Psoas muscle (tissue), 8 donors: ENCODE data around the gene PIK3CG. TPM values are rescaled to one million over a fixed set of nuclear protein-coding genes. Genes with fewer than 3 reads are reported as not detected.
"Not testable (repeated sequence)": the region's sequence is repeated elsewhere in the genome, so short reads cannot be mapped to it uniquely, and the experiment has no call there.

Experiments
- ATAC-seq, 4 donors: fragments of 200-7000 bp; cut with Tn5 transposase; one replicate each; pipeline ENCODE4 v1.9.1; 2020; ENCODE audit warnings: moderate library complexity in 3 of 4, mild to moderate bottlenecking in 2 of 4
- DNase-seq, 2 donors: peaks; one replicate each; pipeline ENCODE4 v3.0.0-alpha.2; 2020
- H3K27ac ChIP-seq: fragments of 200-600 bp; one replicate; pipeline ENCODE4 v1.8.0; 2022
- H3K27me3 ChIP-seq, 3 donors: fragments of 200-600 bp in 1 of 3; one replicate each; pipeline versions ENCODE4 v1.6.1 to v1.8.0; 2013 to 2022; ENCODE audit warnings: low read length in 2 of 3, mild to moderate bottlenecking in 2 of 3, moderate library complexity in 1 of 3; ENCODE audit not compliant: insufficient read depth in 3 of 3
- H3K36me3 ChIP-seq, 2 donors: fragments of 200-600 bp in 1 of 2; one replicate each; pipeline versions ENCODE4 v1.6.1 to v1.8.0; 2013 to 2022; ENCODE audit warnings: low read depth in 1 of 2, mild to moderate bottlenecking in 1 of 2, moderate library complexity in 1 of 2; ENCODE audit not compliant: insufficient read depth in 1 of 2
- H3K4me1 ChIP-seq: fragments of 200-600 bp; one replicate; pipeline ENCODE4 v1.8.0; 2022
- H3K4me3 ChIP-seq: fragments of 200-600 bp; one replicate; pipeline ENCODE4 v1.8.0; 2022; ENCODE audit warnings: mild to moderate bottlenecking
- H3K9me3 ChIP-seq: fragments of 200-600 bp; one replicate; pipeline ENCODE4 v1.8.0; 2022
- CTCF ChIP-seq: fragments of 200-600 bp; IDR thresholded peaks from one replicate; pipeline ENCODE4 v1.8.0; 2022; ENCODE audit warnings: antibody characterized with exemption
- WGBS, 3 donors: extraction: QIAGEN DNeasy Blood & Tissue Kit; methylation state at CpG; one replicate each; pipeline versions ENCODE4 v1.1.6 to v1.1.7; 2013; 5-methylcytosine and 5-hydroxymethylcytosine counted together
- intact Hi-C, 2 donors: fragments of 100-400 bp; cut with DNase I; formaldehyde crosslinking; loops; one replicate each; pipeline versions ENCODE4 v1.11.0 to v1.14.2; 2022
- polyA plus RNA-seq, 3 donors: library from polyadenylated mRNA; stranded (reverse); fragments of 200-250 nt; gene quantifications; one replicate each; pipeline ENCODE4 v1.2.3, GENCODE V29; 2013
- total RNA-seq, 4 donors: library from RNA; stranded (reverse); fragmentation: NEBNext Ultra II Directional in 2 of 4; extraction: Animal tissue kit (Norgen Biotek cat#: 25700) in 2 of 4; gene quantifications; one replicate each; pipeline versions ENCODE4 v1.2.1 to v1.2.4, GENCODE V29; 2021 to 2023
- donor health status: healthy with polysubstance abuse.
- donor health status: DM: no; HTN: no; CAD: no; lungs with moderate emphysema.
- donor health status: Bipolar disorder and iron deficiency.
- donor health status: healthy.
- donor health status: DM: yes; HTN: yes; CAD: no.
- donor health status: DM: no; HTN: no; CAD: no.
- donor health status: DM: no; HTN: no; CAD: no.
- donor health status: DM: yes; HTN: yes; CAD: no.

Gene PIK3CG
- total and polyA plus RNA-seq, 7 donors = 0.13 to 1.6 (median 0.74) TPM

GRCh38 chr7:106915873-106916272 is 50.8 kb downstream of the PIK3CG start:
- TF ChIP-seq CTCF = no peak
- peaks cover 0 to 2% (median 0%) of the 10 kb centered on the region in 3 donors for H3K27me3 ChIP-seq
- DNase-seq (no peak), ATAC-seq (no peak)
- WGBS, 3 donors = 46 to 68% (median 47%) methylated on average over 4 of the region's 4 CpGs
- H3K4me1 ChIP-seq = no peaks in the 10 kb centered on the region
- no peak overlapping the region for H3K4me3 ChIP-seq
- H3K9me3 ChIP-seq = no peaks in the 10 kb centered on the region
- no peak overlapping the region for H3K27ac ChIP-seq
- no peaks in the 10 kb centered on the region for H3K36me3 ChIP-seq
- intact Hi-C loops = no loop called here

GRCh38 chr7:106916679-106917078 is 51.6 kb downstream of the PIK3CG start:
- intact Hi-C loops = no loop called here
- 23 to 35% (median 31%) methylated on average over 1 of the region's 1 CpG for WGBS, 3 donors

GRCh38 chr7:106918991-106919390 is 53.9 kb downstream of the PIK3CG start:
- intact Hi-C loops = no loop called here
- WGBS, 3 donors = 73 to 81% (median 77%) methylated on average over 3 of the region's 3 CpGs
- TF ChIP-seq CTCF = no peak
- H3K36me3 ChIP-seq = no peaks in the 10 kb centered on the region
- H3K27me3 ChIP-seq = peaks cover 0 to 2% (median 0%) of the 10 kb centered on the region in 3 donors
- no peak overlapping the region for H3K27ac ChIP-seq
- no peak for ATAC-seq
- H3K9me3 ChIP-seq = peaks cover 2% of the 10 kb centered on the region
- no peak overlapping the region for H3K4me3 ChIP-seq
- no peaks in the 10 kb centered on the region for H3K4me1 ChIP-seq
- DNase-seq = no peak

More at GRCh38 chr7:106916679-106917078, 51.6 kb downstream of the PIK3CG start:
- ATAC-seq = no peak
- no peak for DNase-seq
- Histone ChIP-seq H3K9me3 (no peaks in the 10 kb centered on the region), H3K27me3 (peaks cover 0 to 2% (median 0%) of the 10 kb centered on the region in 3 donors), H3K4me1 (no peaks in the 10 kb centered on the region), H3K4me3 (no peak overlapping the region), H3K36me3 (no peaks in the 10 kb centered on the region), H3K27ac (no peak overlapping the region)
- no peak for TF ChIP-seq CTCF

- H3K4me3 ChIP-seq, H3K36me3 ChIP-seq, H3K27me3 ChIP-seq, ATAC-seq, H3K4me1 ChIP-seq, DNase-seq, H3K9me3 ChIP-seq, H3K27ac ChIP-seq, intact Hi-C loops: not testable (repeated sequence)
- 64 to 78% (median 68%) methylated on average over 2 of the region's 2 CpGs for whole genome bisulfite sequencing, 3 donors
Observed at GRCh38 chr7:106924468-106924867, 59.4 kb downstream of the PIK3CG start.

- 72 to 83% (median 76%) methylated on average over 4 of the region's 4 CpGs for WGBS, 3 donors
- peaks cover 5% of the 10 kb centered on the region for H3K9me3 ChIP-seq
- ATAC-seq = no peak
- H3K36me3 ChIP-seq = no peaks in the 10 kb centered on the region
- no peak overlapping the region for H3K27ac ChIP-seq
- no peaks in the 10 kb centered on the region for H3K4me1 ChIP-seq
- no peak overlapping the region for H3K4me3 ChIP-seq
- no peaks in the 10 kb centered on the region for H3K27me3 ChIP-seq
- no peak for TF ChIP-seq CTCF
- intact Hi-C loops = no loop called here
- DNase-seq = no peak
Observed at GRCh38 chr7:106926892-106927291, 61.8 kb downstream of the PIK3CG start.
